ENCODE results near the gene RNPEPL1.

RNPEPL1 gene

DNA sequence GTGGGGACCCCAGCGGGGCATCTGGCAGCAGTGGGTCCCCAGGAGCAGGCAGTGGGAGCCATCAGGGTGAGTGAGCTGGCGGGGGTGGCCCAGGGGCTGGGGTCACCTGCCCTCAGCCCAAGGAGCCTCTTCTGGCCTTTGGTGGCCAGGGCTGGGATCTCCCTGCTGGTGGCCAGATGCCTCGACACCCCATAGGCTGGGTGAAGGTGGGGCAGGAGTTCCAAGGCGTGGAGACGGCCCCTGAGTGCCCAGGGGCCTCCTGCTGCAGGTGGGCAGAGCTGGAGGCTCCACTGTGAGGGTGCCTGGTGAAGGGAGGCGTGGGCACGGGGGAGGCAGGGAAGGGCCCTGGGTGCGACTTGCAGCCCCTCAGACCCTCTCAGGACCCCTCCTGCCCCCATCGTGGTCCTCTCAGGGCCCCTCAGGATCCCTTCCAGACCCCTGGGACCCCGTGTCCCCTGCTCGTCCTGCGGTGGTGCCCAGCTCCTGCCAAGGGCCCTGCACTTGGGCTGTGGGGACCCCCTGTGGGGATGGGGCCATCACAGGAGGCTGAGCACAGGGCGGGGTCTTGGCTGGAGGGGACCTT, 52.0 kb downstream of the RNPEPL1 start:
- H3K9me3 Mint-ChIP-seq = peaks cover 23% of the 10 kb centered on the region
- no peak overlapping the region for H3K27ac Mint-ChIP-seq
- H3K27me3 Mint-ChIP-seq (ENCODE audit: low read depth) = no peaks in the 10 kb centered on the region
- peaks cover 29% of the 10 kb centered on the region for H3K36me3 Mint-ChIP-seq (ENCODE audit: low read depth)
- peaks cover 50% of the 10 kb centered on the region for H3K4me1 Mint-ChIP-seq (ENCODE audit: low read depth)
- H3K4me3 Mint-ChIP-seq = no peak overlapping the region

DNA sequence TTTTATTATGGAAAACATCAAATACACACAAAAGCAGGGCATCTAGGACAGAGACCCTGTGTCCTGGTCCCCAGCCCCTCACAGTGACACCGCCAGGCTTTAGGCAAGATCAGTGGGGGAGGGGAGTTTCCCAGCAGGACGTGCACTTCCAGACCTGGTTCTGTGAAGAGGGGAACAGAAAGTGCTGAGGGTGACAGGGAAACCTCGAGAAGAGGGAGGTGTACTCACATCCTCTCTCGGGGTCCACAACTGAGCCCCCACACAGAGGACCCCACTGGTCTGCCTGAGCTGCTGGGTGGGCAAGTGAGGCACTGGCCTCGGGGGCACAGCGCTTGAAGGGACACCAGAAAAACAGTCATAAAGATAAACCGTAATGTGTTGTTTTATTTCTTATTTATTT, 52.6 kb downstream of the RNPEPL1 start:
- peaks cover 29% of the 10 kb centered on the region for H3K36me3 Mint-ChIP-seq (ENCODE audit: low read depth)
- H3K9me3 Mint-ChIP-seq = peaks cover 23% of the 10 kb centered on the region
- no peak overlapping the region for H3K4me3 Mint-ChIP-seq
- H3K27ac Mint-ChIP-seq = peak overlapping the region; percentile 96
- no peaks in the 10 kb centered on the region for H3K27me3 Mint-ChIP-seq (ENCODE audit: low read depth)
- H3K4me1 Mint-ChIP-seq (ENCODE audit: low read depth) = peaks cover 50% of the 10 kb centered on the region

DNA sequence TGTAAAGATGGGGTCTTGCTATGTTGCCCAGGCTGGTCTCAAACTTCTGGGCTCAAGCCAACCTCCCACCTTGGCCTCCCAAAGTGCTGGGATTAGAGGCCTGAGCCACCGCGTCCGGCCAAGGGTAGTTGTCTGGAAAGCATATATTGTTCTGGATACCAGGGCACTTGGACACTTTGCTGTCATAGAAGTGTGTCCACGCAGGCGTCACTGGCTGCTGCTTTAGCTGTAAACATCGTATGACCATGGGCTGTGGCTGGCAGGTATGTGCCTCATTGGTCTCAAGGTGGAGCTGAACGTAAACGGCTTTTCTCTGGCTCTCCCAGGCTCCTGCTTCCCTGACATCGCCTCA, 53.8 kb downstream of the RNPEPL1 start:
- Mint-ChIP-seq H3K9me3 (peaks cover 15% of the 10 kb centered on the region), H3K27ac (peak overlapping the region; percentile 96), H3K4me3 (peak overlapping the region; percentile 34), H3K27me3 (ENCODE audit: low read depth) (no peaks in the 10 kb centered on the region), H3K4me1 (ENCODE audit: low read depth) (peaks cover 50% of the 10 kb centered on the region), H3K36me3 (ENCODE audit: low read depth) (peaks cover 23% of the 10 kb centered on the region)

DNA sequence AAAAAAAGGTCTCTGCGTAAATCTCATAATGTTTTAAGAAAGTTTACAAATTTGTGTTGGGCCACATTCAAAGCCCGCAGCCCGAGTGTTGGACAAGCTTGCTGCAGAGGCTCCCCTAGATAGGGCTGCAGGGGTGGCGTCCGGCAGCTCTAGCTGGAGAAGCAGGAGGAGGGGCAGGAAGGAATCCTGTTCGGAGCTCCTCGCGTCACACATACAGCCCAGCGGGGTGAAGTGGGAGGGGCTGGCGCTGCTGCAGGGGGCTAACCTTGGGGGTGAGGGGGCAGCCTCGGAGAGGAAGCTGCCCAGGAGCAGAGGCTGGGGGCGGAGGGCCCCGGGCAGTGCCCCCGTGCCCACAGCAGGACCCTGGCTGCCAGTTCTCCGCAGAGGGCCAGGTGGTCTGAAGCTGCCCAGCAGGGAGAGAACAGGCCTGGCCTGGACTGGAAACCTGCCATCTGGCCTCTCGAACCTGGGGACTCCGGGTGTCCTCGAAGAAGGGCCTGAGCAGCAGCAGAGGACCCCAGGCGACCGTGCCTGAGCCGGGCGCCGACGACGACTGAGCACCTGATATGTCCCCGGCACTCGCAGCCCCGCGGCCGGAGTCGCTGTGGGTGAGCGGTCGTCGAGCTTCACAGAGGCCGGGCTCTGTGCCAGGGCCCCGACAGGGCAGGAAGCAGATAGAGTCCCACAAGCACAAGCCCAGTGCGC, 54.4 kb downstream of the RNPEPL1 start:
- Mint-ChIP-seq H3K4me1 (ENCODE audit: low read depth) (peaks cover 49% of the 10 kb centered on the region), H3K36me3 (ENCODE audit: low read depth) (peaks cover 22% of the 10 kb centered on the region), H3K4me3 (peak overlapping the region; percentile 34), H3K27ac (peak overlapping the region; percentile 96), H3K27me3 (ENCODE audit: low read depth) (no peaks in the 10 kb centered on the region), H3K9me3 (peaks cover 11% of the 10 kb centered on the region)

DNA sequence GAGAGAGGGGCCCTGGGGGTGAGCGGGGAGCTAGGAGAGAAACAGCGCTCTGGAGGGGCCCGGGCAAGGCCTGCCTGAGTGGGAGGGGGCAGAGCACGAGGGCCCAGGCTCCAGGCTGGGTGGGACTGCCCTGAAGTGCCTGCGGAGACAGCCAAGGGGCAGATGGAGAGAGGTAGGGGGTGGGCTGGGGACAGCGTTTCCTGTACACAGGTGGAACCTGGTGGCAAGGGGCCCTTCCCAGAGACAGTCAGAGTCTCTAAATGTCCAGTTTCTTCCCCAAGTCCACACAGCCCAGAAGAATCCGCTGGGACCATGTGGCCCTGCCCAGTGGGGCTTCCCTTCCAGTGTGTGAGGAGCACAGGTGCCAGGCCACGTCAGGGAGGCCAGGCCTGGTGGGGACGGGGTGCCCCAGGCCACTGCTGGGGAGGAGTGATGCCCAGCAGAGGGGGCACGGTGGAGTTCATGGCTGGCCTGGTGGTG, 55.3 kb downstream of the RNPEPL1 start:
- Mint-ChIP-seq H3K9me3 (peaks cover 6% of the 10 kb centered on the region), H3K4me1 (ENCODE audit: low read depth) (peaks cover 46% of the 10 kb centered on the region), H3K36me3 (ENCODE audit: low read depth) (peaks cover 16% of the 10 kb centered on the region), H3K27me3 (ENCODE audit: low read depth) (no peaks in the 10 kb centered on the region), H3K27ac (peak overlapping the region; percentile 82), H3K4me3 (no peak overlapping the region)

DNA sequence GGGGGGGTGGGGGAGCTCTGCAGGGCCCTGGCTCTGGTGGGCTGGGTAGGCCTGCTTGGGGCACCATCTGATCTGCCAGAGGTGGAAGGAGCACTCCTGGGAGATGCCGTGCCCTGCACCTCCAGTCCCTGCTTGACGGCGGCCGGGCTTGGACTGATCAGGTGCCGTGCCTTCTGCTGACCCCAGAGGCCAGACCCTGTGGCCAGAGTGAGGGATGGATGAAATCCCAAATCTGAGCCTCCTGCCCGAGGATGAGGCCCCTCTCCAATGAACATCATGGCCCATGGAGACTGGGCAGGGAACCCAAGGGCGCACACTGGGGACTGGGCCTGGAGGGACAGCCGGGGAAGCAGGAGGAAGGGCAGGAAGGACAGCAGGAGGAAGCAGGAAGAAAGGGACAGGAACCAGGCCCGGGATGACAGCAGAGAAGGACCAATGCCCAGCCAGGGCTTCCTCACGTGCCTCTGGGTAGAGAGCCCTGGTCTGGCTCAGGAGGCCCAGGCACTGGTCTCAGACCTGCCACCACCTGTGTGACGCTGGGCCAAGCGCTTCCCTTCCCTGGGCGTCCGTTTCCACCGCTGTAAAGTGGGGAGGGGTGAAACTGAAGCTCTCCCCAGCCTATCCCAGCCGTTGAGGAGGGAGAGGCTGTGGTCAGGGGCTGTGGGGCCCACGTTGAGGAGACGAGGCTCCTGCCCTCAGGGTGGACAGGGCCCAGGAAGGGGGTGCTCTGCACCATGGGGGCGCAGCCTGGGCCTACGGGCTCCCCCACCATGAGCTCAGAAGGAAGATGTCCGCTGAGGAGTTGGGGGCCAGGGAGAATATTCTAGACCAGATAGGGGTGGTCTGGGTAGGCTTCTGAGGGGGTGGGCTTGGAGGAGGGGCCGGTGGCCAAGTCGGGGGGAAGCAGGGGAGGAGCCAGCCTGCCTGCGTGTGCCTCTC, 56.0 kb downstream of the RNPEPL1 start:
- H3K27me3 Mint-ChIP-seq (ENCODE audit: low read depth) = no peaks in the 10 kb centered on the region
- H3K4me1 Mint-ChIP-seq (ENCODE audit: low read depth) = peaks cover 41% of the 10 kb centered on the region
- H3K36me3 Mint-ChIP-seq (ENCODE audit: low read depth) = peaks cover 9% of the 10 kb centered on the region
- peak overlapping the region; percentile 83 for H3K27ac Mint-ChIP-seq
- H3K4me3 Mint-ChIP-seq = peak overlapping the region; percentile 72
- no peaks in the 10 kb centered on the region for H3K9me3 Mint-ChIP-seq

DNA sequence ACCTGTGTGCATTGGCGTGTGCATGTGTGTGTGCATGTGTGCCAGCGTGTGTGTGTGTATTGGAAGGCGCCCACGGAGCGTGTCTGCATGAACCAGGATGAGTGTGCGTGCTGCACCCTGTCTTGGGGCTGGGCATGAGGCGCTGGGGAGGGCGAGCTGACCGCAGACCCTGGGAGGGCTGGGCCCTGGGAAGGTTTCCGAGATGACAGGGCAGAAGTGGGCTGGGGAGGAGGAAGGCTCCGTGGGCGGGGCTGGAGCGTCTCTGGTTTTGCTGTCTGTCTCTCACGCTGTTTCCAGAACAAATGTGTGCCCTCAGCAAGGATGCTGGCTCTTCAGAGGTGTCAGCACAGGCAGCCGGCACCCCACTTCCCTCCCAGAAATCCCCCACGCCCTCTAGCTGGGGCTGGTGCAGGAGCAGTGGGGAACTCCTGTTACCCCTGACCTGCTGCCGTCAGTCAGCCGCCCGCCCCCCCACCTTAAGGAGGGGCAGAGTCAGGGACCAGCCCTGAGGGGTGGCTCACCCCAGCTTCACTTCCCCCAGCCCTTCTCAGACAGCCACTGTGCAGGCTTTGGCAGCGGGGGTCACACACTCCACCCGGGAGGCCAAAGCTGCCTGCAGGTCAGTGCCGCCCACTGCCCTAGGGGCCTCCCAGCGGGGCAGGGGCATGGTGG, 56.8 kb downstream of the RNPEPL1 start, which contains the start of gene GPR35:
TSS of gene GPR35 (plus strand) at position 531 of the 672 bp plus-strand sequence. CDS start 4,473 bp downstream, outside the sequence.
- Mint-ChIP-seq H3K4me3 (peak within 1 kb of the TSS; percentile 72), H3K9me3 (no peaks in the 10 kb centered on the region), H3K4me1 (ENCODE audit: low read depth) (peaks cover 37% of the 10 kb centered on the region), H3K36me3 (ENCODE audit: low read depth) (peaks cover 9% of the 10 kb centered on the region), H3K27ac (peak within 1 kb of the TSS; percentile 83), H3K27me3 (ENCODE audit: low read depth) (no peaks in the 10 kb centered on the region)

DNA sequence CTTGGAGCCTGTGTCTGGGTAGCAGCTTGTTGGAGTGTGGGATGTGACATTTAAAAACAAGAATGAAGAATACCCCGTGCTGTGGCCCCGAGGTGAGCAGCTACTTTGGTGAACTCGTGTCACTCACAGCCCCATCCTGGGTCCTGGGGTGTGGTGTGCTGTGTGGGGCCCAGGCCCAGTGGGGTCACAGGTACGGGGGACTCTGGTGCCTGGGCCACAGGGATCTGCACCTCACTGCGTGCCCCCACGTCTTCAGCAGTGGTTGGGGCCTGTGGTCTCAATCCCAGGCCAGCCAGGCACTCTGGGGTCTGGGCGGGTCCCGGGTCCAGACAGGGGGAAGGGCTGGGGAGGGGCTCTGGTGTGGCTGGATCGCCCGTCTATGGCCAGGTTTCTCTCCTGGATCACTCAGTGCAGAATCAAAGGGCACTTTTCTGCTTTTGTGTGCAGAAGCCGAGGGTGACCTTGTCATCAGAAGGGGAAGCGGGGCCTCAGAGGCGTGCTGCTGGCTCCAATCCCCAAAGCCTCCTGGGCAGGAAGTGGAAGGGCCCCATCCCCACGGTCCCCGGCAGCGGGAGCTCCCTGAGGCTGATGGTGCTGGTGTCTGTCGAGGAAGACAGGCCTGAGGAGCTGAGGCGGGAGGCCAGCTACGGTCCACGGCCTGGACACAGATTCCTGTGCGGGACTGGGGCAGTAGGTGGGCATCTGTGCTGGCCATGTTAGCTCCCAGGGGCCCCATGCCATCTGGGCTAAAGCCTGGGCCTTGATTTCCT, 58.4 kb downstream of the RNPEPL1 start:
- H3K27me3 Mint-ChIP-seq (ENCODE audit: low read depth) = no peaks in the 10 kb centered on the region
- peak overlapping the region; percentile 63 for H3K27ac Mint-ChIP-seq
- peak overlapping the region; percentile 34 for H3K4me3 Mint-ChIP-seq
- H3K9me3 Mint-ChIP-seq = no peaks in the 10 kb centered on the region
- peaks cover 6% of the 10 kb centered on the region for H3K36me3 Mint-ChIP-seq (ENCODE audit: low read depth)
- H3K4me1 Mint-ChIP-seq (ENCODE audit: low read depth) = peaks cover 28% of the 10 kb centered on the region

DNA sequence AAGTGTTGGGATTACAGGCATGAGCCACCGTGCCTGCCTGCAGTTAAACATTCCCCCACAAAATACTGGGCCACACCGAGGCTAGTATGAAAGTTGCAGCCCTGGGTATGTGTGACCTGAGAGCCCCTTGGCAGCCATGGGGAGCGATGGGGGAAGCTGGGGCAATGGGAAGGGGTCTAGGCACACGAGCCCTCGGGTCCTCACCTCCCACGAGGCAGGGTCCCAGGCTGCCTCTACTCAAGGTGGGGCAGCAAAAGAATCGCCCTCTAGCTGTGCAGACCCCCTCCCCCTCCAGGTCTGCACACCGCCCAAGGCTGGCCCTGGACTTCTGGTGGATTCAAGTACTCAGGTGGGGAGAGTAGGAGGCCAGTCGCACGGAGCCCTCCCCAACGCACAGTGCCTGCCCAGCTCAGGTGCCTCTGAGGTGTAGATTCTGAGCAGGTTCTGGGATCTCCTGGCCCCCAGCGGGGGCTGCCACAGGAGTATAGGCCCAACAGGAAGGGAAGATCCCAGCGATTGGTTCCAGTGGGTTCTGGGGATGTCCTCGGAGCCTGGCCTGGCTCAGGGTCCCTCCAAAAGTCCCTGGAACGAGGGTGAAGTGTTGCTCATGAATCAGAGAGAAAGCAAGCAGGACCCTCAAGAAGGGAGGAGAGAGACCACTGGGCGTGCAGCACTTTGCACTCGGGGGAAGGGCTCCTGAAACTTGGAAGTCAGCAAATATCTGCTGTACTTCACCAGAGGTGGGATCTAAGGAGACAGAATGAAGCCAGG, 59.6 kb downstream of the RNPEPL1 start:
- Mint-ChIP-seq H3K4me3 (no peak overlapping the region), H3K4me1 (ENCODE audit: low read depth) (peaks cover 19% of the 10 kb centered on the region), H3K9me3 (peaks cover 7% of the 10 kb centered on the region), H3K36me3 (ENCODE audit: low read depth) (peaks cover 13% of the 10 kb centered on the region), H3K27ac (no peak overlapping the region), H3K27me3 (ENCODE audit: low read depth) (no peaks in the 10 kb centered on the region)

DNA sequence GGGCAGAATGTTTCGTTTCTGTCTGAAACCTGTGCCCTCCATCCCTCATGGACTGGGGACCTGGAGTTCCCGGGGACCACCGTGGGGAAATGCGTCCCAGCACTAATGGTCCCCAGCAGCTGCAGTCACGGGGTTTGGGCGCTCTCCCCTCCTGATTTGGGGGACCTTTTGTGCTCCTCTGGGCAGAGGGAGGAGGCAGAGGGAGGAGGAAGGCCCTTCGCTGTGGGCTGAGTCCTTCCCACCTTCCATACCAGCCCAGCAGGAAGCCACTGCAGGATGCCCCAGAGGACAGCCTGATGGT, 60.2 kb downstream of the RNPEPL1 start:
- no peaks in the 10 kb centered on the region for H3K27me3 Mint-ChIP-seq (ENCODE audit: low read depth)
- H3K4me3 Mint-ChIP-seq = no peak overlapping the region
- H3K4me1 Mint-ChIP-seq (ENCODE audit: low read depth) = peaks cover 17% of the 10 kb centered on the region
- no peak overlapping the region for H3K27ac Mint-ChIP-seq
- H3K9me3 Mint-ChIP-seq = peaks cover 12% of the 10 kb centered on the region
- H3K36me3 Mint-ChIP-seq (ENCODE audit: low read depth) = peaks cover 18% of the 10 kb centered on the region

DNA sequence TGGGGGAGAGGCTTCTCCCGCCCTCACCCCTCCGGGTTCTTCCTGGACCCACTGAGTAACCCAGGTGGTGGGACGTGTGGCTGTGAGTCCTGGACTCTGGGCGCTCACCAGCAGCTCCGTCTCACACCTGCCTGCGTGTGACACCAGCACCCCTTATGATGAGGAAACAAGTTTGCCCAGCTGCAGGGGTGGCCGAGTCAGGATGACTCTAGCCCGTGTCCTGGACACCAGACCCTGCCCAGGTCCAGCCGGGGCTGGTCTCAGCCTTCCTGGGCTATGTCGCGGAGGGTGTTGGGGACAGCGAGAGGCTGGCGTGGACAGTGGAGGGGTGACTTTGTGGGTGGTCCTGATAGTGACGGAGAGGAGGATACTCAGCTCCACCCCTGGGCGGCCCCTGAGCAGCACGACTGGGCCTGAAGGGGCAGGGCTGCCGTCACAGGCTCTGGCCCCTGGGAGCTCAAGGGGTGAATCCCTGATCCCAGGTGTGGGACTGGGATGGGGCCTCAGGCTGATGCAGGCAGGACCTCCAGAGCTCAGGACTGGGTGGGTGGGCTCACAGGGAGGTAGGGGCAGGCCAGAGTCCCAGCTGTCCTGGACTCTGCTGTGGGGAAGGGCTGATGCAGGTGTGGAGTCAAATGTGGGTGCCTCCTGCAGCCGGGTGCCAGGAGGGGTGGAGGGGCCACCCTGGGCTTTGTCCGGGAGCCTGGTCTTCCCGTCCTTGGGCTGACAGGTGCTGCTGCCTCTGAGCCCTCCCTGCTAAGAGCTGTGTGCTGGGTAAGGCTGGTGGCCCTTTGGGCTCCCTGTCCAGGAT, 60.7 kb downstream of the RNPEPL1 start:
- no peaks in the 10 kb centered on the region for H3K27me3 Mint-ChIP-seq (ENCODE audit: low read depth)
- peaks cover 18% of the 10 kb centered on the region for H3K9me3 Mint-ChIP-seq
- H3K27ac Mint-ChIP-seq = no peak overlapping the region
- peaks cover 16% of the 10 kb centered on the region for H3K4me1 Mint-ChIP-seq (ENCODE audit: low read depth)
- peaks cover 20% of the 10 kb centered on the region for H3K36me3 Mint-ChIP-seq (ENCODE audit: low read depth)
- H3K4me3 Mint-ChIP-seq = no peak overlapping the region

DNA sequence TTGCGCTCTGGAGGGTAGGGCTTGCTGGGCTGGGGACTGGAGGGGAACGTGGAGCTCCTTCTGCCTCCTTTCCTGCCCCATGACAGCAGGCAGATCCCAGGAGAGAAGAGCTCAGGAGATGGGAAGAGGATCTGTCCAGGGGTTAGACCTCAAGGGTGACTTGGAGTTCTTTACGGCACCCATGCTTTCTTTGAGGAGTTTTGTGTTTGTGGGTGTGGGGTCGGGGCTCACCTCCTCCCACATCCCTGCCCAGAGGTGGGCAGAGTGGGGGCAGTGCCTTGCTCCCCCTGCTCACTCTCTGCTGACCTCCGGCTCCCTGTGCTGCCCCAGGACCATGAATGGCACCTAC, 61.3 kb downstream of the RNPEPL1 start:
- Mint-ChIP-seq H3K27me3 (ENCODE audit: low read depth) (no peaks in the 10 kb centered on the region), H3K4me3 (no peak overlapping the region), H3K4me1 (ENCODE audit: low read depth) (peaks cover 13% of the 10 kb centered on the region), H3K27ac (no peak overlapping the region), H3K36me3 (ENCODE audit: low read depth) (peaks cover 20% of the 10 kb centered on the region), H3K9me3 (peaks cover 23% of the 10 kb centered on the region)

Measured in T-helper 1 cell treated with Interleukin-12 subunit alpha and Interleukin-12 subunit beta and Interleukin-4 antibody, amounts not matched to agents 30 μg/mL and 1 μg/mL, for 36 hours (primary cell).